ENCODE data around the gene DYNLT5.
A peak's percentile ranks its signal among the peaks of the same experiment; 100 is the strongest.
"Not testable (repeated sequence)": the region's sequence is repeated elsewhere in the genome, so short reads cannot be mapped to it uniquely, and the experiment has no call there.

The DYNLT5 gene, protein sequence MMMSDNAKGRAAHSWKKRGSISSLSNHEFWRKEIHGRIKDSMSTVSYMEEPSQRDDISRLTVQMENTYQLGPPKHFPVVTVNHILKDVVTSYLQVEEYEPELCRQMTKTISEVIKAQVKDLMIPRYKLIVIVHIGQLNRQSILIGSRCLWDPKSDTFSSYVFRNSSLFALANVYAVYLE

DNA sequence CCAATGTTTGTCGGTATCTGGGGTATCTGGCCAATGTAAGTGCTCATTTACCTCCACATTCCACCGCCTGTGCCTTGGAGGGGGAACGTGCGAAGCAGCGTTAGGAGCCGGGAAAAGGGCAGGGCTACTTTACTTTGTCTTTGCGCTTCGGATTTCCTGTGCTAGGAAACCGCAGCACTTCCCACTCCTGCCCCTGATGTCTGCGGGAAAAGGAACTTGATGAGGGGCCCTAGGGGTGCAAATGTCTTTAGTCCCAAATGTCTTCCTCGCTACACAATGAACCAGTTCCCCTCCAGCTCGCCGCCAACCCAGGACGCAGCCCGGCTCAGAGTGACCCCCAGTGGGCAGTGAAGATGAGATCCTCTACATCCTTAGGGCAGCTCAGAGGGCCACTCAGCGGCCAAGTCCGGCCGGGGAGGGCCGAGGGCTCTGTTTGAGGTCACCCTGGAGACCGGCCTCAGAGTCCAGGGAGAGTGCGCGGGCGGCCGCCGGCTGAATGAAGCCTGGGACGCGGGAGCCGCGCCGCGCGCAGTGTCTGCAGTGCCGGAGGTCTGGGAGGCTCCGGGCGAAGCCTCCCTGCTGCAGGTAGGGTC, at the start of gene DYNLT5:
DYNLT5 (plus strand) TSS at position 460 of the 593 bp plus-strand sequence. CDS start 2,200 bp downstream, outside the sequence.
- no peak within 1 kb of the TSS for H3K27ac Mint-ChIP-seq
- H3K4me3 Mint-ChIP-seq = peak within 1 kb of the TSS; percentile 77 to 78
- peaks cover 10 to 14% of the 10 kb centered on the region in 2 donors for H3K4me1 Mint-ChIP-seq
- no peaks in the 10 kb centered on the region for H3K9me3 Mint-ChIP-seq
- peaks cover 0 to 3% of the 10 kb centered on the region in 2 donors for H3K36me3 Mint-ChIP-seq
- peak; percentile 56 to 59 for ATAC-seq (replicated peaks)
- no peak for DNase-seq
- peaks cover 21 to 32% of the 10 kb centered on the region in 2 donors for H3K27me3 Mint-ChIP-seq

DNA sequence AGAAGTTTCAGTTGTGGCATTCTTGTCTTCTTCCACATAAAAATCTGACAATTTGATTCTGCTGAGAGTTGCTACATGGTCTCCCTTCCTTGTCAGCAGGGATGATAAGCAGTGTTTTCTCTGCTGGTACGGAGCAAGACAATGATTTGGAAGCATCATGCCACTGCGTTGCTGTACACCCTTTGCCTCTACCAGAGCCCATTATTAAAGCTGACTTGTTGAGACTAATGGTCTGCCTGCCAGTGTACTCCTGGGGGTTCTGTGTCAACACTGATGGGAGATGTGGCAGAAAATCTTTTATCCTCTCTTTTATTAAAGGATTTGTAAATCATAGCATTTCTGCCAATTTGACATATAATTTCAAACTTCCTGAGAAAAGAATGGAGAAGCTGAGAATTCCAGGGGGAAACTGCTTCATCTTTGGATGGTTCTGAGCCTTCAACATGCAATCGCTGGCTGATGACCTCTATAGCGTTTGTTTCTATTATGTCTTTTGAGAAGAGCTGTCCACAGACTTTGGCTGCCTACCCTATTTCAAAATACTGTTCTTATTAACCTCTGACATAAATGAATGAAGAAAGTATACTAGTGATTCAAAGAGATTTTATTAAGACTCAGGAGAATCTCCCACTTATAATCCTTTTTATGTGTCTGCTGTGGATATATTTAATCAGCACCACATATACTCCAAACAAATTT, 47.9 kb upstream of the DYNLT5 start:
- DNase-seq = no peak
- no peaks in the 10 kb centered on the region for H3K4me1 Mint-ChIP-seq
- no peak overlapping the region for H3K4me3 Mint-ChIP-seq
- H3K27ac Mint-ChIP-seq = no peak overlapping the region
- H3K9me3 Mint-ChIP-seq = no peaks in the 10 kb centered on the region
- no peaks in the 10 kb centered on the region for H3K36me3 Mint-ChIP-seq
- H3K27me3 Mint-ChIP-seq = peaks cover 0 to 3% of the 10 kb centered on the region in 2 donors
- no peak for ATAC-seq (replicated peaks)

DNA sequence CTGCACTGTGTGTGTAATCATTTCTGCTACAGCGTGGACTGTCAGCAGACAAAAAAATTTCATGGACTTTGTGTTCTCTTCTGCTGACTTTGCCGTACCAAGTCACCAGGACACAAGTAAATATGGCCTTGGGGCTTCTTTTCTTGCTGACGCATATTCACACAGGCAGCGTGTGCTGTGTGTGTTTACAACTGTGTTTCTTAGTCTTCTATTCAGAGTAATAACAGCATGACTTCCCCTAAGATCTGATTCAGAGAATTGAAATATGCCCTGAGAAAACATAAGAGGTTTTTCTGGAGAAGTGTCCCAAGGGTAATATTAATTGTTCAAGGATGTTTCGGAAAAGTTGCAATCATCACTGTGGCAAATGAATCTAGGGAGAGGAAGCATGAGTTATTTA, 47.1 kb upstream of the DYNLT5 start:
- Mint-ChIP-seq H3K4me3 (no peak overlapping the region), H3K36me3 (no peaks in the 10 kb centered on the region), H3K27ac (no peak overlapping the region), H3K4me1 (no peaks in the 10 kb centered on the region), H3K9me3 (no peaks in the 10 kb centered on the region), H3K27me3 (peaks cover 0 to 3% of the 10 kb centered on the region in 2 donors)
- DNase-seq = no peak
- ATAC-seq (replicated peaks) = no peak

DNA sequence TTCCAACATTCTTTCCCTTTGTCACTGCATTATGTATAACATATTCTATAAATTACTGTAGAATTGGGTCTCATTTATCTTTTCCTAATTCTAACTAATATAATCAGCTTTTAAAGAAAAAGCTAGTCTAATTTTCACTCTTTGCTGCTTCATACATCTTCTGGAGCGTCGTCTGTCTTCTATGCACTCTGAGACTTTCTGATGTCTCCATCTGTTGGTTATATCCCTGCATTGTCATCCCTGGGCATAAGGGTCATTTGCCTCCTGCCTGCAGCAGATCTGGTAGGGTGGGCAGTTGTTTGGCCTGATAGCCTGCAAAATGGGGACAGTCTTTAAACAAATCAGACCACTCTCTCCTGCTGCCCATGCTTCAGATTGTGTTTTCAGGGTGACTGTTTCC, 40.8 kb upstream of the DYNLT5 start:
- ATAC-seq (replicated peaks) = no peak
- Mint-ChIP-seq H3K27ac (no peak overlapping the region), H3K4me1 (no peaks in the 10 kb centered on the region), H3K9me3 (no peaks in the 10 kb centered on the region), H3K4me3 (no peak overlapping the region), H3K36me3 (no peaks in the 10 kb centered on the region), H3K27me3 (no peaks in the 10 kb centered on the region)
- DNase-seq = no peak

DNA sequence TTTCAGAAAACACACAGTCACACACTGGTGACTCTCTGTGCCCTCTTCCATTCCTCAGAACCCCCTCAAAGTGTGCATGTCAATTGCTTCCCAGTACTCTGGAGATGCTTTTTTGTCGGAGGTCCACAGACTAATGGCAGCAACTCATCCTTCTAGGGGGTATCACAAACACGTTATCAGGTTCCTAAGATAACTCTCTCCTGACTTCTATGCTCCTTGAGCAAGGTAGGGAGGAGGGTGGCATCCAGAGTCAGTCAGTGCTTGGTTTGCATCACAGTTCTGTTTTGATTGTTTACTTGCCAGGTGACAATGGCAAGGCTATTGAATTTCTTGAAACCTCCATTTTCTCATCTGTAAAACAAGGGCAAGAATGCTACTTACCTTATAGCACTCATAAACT, 39.4 kb upstream of the DYNLT5 start:
- ATAC-seq (replicated peaks) = no peak
- H3K4me3 Mint-ChIP-seq = no peak overlapping the region
- H3K27me3 Mint-ChIP-seq = no peaks in the 10 kb centered on the region
- H3K27ac Mint-ChIP-seq = no peak overlapping the region
- H3K9me3 Mint-ChIP-seq = no peaks in the 10 kb centered on the region
- DNase-seq = no peak
- no peaks in the 10 kb centered on the region for H3K36me3 Mint-ChIP-seq
- H3K4me1 Mint-ChIP-seq = no peaks in the 10 kb centered on the region

DNA sequence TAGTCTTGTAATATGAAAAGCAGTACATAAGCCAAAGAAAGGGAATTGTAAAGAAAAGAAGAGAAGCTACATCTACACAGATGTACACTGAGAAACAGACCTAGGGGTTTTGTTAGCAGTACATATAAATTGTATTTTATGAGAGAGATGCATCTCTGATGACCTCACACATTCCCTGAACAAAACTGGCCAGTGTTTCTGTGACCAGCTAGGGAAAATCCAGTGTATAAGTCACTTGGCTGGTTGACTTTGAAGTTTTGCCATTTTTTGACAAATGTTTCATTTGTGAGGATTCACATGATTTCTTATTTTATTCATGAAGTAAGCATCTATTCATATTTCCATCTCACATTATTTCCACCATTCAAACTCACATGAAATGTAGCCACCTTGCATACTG, 28.3 kb upstream of the DYNLT5 start:
- Mint-ChIP-seq H3K27me3 (peaks cover 6 to 9% of the 10 kb centered on the region in 2 donors), H3K4me1 (peaks cover 2% of the 10 kb centered on the region in 2 donors), H3K27ac (no peak overlapping the region), H3K4me3 (no peak overlapping the region), H3K9me3 (peaks cover 2 to 4% of the 10 kb centered on the region in 2 donors), H3K36me3 (no peaks in the 10 kb centered on the region)
- ATAC-seq (replicated peaks) = no peak
- DNase-seq = no peak

DNA sequence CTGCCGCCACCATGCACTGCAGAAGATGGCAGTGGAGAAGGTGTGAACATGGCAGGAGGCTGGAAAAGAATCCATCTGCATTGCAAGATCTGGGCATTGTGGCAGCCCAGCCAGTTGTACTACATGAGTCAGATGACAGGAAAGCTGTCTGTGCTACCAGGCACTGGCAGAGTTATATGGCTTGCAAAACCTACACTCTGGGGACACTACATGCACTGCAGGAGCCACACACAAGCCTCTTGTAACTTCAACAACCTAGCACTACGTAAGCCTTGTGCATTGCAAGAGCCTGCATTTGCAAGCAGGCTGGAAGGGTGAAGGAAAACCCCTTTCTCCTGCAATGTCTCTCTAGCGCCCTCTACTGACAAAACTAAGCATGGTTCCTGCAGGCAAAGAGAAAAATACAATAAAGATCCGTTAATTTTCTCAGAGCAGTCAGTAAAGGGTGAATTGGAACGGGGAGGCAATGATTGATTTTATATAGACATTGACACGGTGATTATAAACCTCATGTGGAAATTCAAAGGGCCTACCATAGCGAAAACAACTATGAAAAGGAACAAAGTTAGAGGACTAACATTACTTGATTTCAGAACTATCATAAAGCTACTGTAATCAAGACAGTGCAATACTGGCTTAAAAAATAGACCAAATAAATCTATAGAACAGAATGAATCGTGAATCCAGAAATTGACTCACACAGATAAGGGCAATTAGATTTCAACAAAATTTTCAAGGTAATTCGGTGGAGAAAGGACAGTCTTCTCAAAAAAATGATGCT, 26.2 kb upstream of the DYNLT5 start:
- Mint-ChIP-seq H3K4me1 (peaks cover 2 to 7% of the 10 kb centered on the region in 2 donors), H3K4me3 (no peak overlapping the region), H3K27me3 (peaks cover 17 to 18% of the 10 kb centered on the region in 2 donors), H3K9me3 (peaks cover 2 to 4% of the 10 kb centered on the region in 2 donors), H3K36me3 (no peaks in the 10 kb centered on the region), H3K27ac (no peak overlapping the region)
- ATAC-seq (replicated peaks) = peak; percentile 67 to 79
- peak; percentile 51 for DNase-seq

DNA sequence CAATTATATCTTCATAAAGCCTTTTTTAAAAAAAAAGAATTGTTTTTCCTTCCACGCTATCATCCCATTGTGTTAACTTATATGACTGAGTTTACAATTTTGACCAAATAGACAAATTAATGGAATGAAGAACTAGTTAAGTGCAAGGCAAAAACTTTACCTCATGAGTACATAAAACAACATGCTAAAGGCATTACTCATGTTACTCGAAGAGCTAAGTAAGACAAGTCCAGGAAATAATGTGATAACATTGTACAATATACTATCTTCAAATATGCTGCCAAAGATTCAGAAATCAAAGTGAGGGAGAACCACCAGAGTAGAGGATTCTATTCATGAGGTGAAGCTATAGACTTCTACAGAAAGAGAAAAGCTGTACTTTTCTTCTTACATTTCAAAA, 24.2 kb upstream of the DYNLT5 start:
- Mint-ChIP-seq H3K27me3 (peaks cover 16 to 19% of the 10 kb centered on the region in 2 donors), H3K36me3 (no peaks in the 10 kb centered on the region), H3K27ac (no peak overlapping the region), H3K4me1 (peaks cover 2 to 14% of the 10 kb centered on the region in 2 donors), H3K9me3 (peaks cover 2 to 4% of the 10 kb centered on the region in 2 donors), H3K4me3 (no peak overlapping the region)
- no peak for ATAC-seq (replicated peaks)
- DNase-seq = no peak

DNA sequence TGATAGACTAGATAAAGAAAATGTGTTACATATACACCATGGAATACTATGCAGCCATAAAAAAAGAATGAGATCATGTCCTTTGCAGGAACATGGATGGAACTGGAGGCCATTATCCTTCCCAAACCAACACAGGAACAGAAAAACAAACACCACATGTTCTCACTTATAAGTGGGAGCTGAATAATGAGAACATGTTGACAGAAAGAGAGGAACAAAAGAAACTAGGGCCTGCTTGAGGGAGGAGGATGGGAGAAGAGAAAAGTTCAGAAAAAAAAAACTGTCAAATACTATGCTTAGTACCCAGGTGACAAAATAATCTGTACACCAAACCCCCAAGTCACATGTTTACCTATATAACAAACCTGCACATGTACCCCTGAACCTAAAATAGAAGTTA, 23.5 kb upstream of the DYNLT5 start:
- not testable (repeated sequence) for DNase-seq; H3K27ac Mint-ChIP-seq; ATAC-seq (replicated peaks); H3K9me3 Mint-ChIP-seq; H3K36me3 Mint-ChIP-seq
- H3K4me1 Mint-ChIP-seq = peaks cover 2 to 20% of the 10 kb centered on the region in 2 donors
- H3K27me3 Mint-ChIP-seq = peaks cover 16 to 19% of the 10 kb centered on the region in 2 donors
- peak overlapping the region in 1 of 2 donors; percentile 39 for H3K4me3 Mint-ChIP-seq

DNA sequence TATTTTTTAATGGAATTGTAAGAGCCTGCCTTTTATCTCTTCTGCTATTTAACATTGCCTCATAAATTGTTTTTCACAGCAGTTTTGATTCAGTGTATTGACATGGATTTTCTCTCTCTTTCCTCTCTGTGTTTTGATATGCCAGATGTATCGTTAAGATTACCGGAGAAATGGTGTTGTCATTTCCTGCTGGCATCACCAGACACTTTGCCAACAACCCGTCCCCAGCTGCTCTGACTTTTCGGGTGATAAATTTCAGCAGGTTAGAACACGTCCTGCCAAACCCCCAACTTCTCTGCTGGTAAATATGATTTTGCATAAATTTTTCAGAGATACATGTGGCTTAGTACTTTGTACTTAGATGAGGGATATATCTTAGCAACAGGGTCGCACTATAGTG, 23.1 kb upstream of the DYNLT5 start:
- Mint-ChIP-seq H3K27ac (no peak overlapping the region), H3K4me1 (peaks cover 2 to 20% of the 10 kb centered on the region in 2 donors), H3K9me3 (peaks cover 2 to 4% of the 10 kb centered on the region in 2 donors), H3K27me3 (peaks cover 16 to 19% of the 10 kb centered on the region in 2 donors), H3K4me3 (no peak overlapping the region), H3K36me3 (no peaks in the 10 kb centered on the region)
- no peak for DNase-seq
- ATAC-seq (replicated peaks) = no peak

DNA sequence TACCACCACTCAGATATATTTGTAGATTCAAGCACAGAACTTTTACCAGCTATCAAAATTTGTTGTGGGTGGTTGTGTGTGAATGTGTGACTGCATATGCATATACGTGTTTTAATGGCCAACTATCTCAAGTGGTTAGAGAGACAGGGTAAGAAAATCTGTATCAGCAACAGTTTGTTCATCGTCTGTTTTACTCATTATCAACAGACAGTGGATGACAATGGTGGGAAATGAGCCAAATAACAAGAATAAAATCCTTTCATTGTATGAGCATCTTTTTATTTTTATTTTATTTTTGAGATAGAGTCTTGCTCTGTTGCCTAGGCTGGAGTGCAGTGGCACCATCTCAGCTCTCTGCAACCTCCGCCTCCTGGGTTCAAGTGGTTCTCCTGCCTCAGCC, 22.7 kb upstream of the DYNLT5 start:
- no peak overlapping the region for H3K27ac Mint-ChIP-seq
- no peak overlapping the region for H3K4me3 Mint-ChIP-seq
- H3K36me3 Mint-ChIP-seq = no peaks in the 10 kb centered on the region
- peaks cover 2 to 20% of the 10 kb centered on the region in 2 donors for H3K4me1 Mint-ChIP-seq
- H3K27me3 Mint-ChIP-seq = peaks cover 16 to 19% of the 10 kb centered on the region in 2 donors
- H3K9me3 Mint-ChIP-seq = peaks cover 2 to 4% of the 10 kb centered on the region in 2 donors
- ATAC-seq (replicated peaks) (no peak), DNase-seq (no peak)

DNA sequence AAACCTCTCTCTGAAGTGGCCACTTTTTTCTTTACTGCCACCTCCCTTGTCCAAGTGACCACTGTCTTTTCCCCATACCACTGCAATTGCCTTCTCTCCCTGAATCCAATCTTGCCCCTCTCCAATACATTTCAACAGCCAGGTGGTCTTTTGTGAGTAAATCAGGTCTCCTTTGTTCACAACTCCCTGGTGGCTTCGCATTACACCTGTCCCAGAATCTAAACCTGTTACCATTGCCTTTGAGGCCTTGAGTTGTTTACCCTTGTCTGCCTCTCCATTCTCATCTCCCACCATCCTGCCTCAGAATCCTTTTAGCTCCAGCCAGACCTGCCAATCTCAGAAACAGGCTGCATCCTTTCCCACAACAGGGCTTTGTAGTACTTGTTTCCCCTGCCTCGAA, 21.8 kb upstream of the DYNLT5 start:
- peaks cover 16 to 19% of the 10 kb centered on the region in 2 donors for H3K27me3 Mint-ChIP-seq
- peaks cover 2 to 20% of the 10 kb centered on the region in 2 donors for H3K4me1 Mint-ChIP-seq
- no peak for DNase-seq
- no peak overlapping the region for H3K27ac Mint-ChIP-seq
- H3K36me3 Mint-ChIP-seq = no peaks in the 10 kb centered on the region
- H3K9me3 Mint-ChIP-seq = peaks cover 2 to 4% of the 10 kb centered on the region in 2 donors
- no peak for ATAC-seq (replicated peaks)
- H3K4me3 Mint-ChIP-seq = no peak overlapping the region

DNA sequence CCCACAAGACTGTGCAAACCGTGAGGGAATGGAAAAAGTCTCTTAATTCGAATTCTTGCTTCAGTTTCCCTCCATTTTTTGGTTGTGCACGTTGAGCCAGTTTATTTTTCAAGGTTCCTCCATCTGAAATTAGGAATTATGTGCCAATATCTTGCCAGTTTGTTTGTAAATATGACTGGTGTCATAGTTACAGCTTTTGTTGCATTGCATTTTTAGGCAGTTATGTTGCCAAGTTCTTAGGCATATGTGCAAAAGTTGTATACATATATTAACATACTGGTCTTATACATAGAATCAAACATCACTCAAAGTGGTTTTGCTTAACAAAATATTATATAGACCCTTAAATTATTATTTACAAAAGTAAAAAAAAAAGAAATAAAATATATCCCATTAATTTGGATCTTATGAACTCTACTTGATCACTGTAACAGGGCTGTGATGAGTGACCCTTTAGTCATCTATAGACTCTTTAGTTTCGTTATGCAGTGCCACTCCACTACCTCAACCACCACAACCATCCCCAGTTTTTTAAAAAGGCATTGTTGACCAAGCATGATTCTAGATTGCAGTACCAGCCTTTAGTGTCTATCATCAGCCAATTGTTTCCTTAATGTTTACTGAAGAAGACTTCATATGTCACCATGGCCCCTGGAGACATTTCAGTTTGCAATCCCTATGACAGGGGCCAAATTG, 20.9 kb upstream of the DYNLT5 start:
- H3K27me3 Mint-ChIP-seq = peaks cover 16 to 19% of the 10 kb centered on the region in 2 donors
- no peak for ATAC-seq (replicated peaks)

More for the DNA sequence above, 20.9 kb upstream of the DYNLT5 start:
- Mint-ChIP-seq H3K4me1 (peaks cover 2 to 20% of the 10 kb centered on the region in 2 donors), H3K27ac (no peak overlapping the region), H3K4me3 (no peak overlapping the region), H3K9me3 (peaks cover 2 to 4% of the 10 kb centered on the region in 2 donors), H3K36me3 (no peaks in the 10 kb centered on the region)
- DNase-seq = no peak
